Lung (tissue), 12 donors: ENCODE measurements around the gene CCDC40. TPM values are rescaled to one million over a fixed set of nuclear protein-coding genes. Genes with fewer than 3 reads are reported as not detected.

Experiments used
- ATAC-seq: fragments of 200-7000 bp; cut with Tn5 transposase; one replicate; pipeline ENCODE4 v1.9.1; 2020; ENCODE audit warnings: moderate number of reproducible peaks; ENCODE audit not compliant: insufficient read depth, low FRiP score
- DNase-seq, 3 donors: peaks; one replicate each; pipeline ENCODE4 v3.0.0-alpha.2; 2013 to 2017
- H3K27ac ChIP-seq, 2 donors: one replicate each; pipeline ENCODE4 v1.5.1; 2013; ENCODE audit warnings: mild to moderate bottlenecking in 2 of 2, moderate library complexity in 2 of 2, control low read depth in 1 of 2, inconsistent platforms in 1 of 2, low read depth in 1 of 2, low read length in 1 of 2
- H3K27me3 ChIP-seq, 3 donors: one replicate each; pipeline ENCODE4 v1.5.1; 2013; ENCODE audit warnings: low read length in 2 of 3; ENCODE audit not compliant: control insufficient read depth in 3 of 3, insufficient read depth in 3 of 3
- H3K36me3 ChIP-seq, 4 donors: one replicate each; pipeline ENCODE4 v1.5.1; 2013; ENCODE audit warnings: low read length in 4 of 4, mild to moderate bottlenecking in 1 of 4, moderate library complexity in 1 of 4; ENCODE audit not compliant: control insufficient read depth in 4 of 4, insufficient read depth in 4 of 4
- H3K4me1 ChIP-seq, 5 donors: one replicate each; pipeline ENCODE4 v1.5.1; 2013; ENCODE audit warnings: low read length in 5 of 5, mild to moderate bottlenecking in 2 of 5, moderate library complexity in 1 of 5; ENCODE audit not compliant: control insufficient read depth in 5 of 5, insufficient read depth in 5 of 5
- H3K4me3 ChIP-seq: one replicate; pipeline ENCODE4 v1.5.1; 2013; ENCODE audit warnings: mild to moderate bottlenecking, control low read depth, moderate library complexity
- H3K9ac ChIP-seq, 2 donors: one replicate each; pipeline ENCODE4 v1.5.1; 2013; ENCODE audit warnings: low read length in 2 of 2, control low read depth in 1 of 2; ENCODE audit not compliant: insufficient read depth in 1 of 2
- H3K9me3 ChIP-seq, 4 donors: one replicate each; pipeline ENCODE4 v1.5.1; 2013; ENCODE audit warnings: low read length in 3 of 4, mild to moderate bottlenecking in 1 of 4, moderate library complexity in 1 of 4; ENCODE audit not compliant: control insufficient read depth in 4 of 4, insufficient read depth in 3 of 4
- WGBS, 2 donors: extraction: QIAGEN DNeasy Blood & Tissue Kit; methylation state at CpG; one replicate each; pipeline ENCODE4 v1.1.7; 2013; 5-methylcytosine and 5-hydroxymethylcytosine counted together
- polyA plus RNA-seq, 2 donors: library from polyadenylated mRNA; stranded (reverse); fragments of 200-250 nt; gene quantifications; one replicate each; pipeline ENCODE4 v1.2.1, GENCODE V29; 2013
- total RNA-seq, 2 donors: library from RNA; depleted of rRNA in 1 of 2; stranded (reverse); fragments of >200 nt in 1 of 2; gene quantifications; one replicate each; pipeline ENCODE4 v1.2.1, GENCODE V29; 2014 to 2021
- TF ChIP-seq, protein P1 (sequence below): IDR thresholded peaks from 2 replicates; pipeline ENCODE4 v1.5.1; 2012; ENCODE audit warnings: mild to moderate bottlenecking; ENCODE audit errors: control extremely low read depth, extremely low read depth
- donor health status: control.
- donor health status: control.
- donor health status: Bipolar disorder and iron deficiency.
- donor health status: healthy.
- donor health status: DM: yes; HTN: yes; CAD: no.

CCDC40 gene
- total and polyA plus RNA-seq, 4 donors: 6.0 to 34.5 (median 7.3) TPM

DNA sequence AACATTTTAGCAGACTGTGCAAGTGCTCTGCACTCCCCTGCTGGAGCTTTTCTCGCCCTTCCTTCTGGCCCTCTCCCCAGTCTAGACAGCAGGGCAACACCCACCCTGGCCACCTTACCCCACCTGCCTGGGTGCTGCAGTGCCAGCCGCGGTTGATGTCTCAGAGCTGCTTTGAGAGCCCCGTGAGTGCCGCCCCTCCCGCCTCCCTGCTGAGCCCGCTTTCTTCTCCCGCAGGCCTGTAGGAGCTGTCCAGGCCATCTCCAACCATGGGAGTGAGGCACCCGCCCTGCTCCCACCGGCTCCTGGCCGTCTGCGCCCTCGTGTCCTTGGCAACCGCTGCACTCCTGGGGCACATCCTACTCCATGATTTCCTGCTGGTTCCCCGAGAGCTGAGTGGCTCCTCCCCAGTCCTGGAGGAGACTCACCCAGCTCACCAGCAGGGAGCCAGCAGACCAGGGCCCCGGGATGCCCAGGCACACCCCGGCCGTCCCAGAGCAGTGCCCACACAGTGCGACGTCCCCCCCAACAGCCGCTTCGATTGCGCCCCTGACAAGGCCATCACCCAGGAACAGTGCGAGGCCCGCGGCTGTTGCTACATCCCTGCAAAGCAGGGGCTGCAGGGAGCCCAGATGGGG, 68.0 kb downstream of the CCDC40 start:
- Histone ChIP-seq H3K4me3 (no peak overlapping the region), H3K9ac (peak overlapping the region in 1 of 2 donors; percentile 28), H3K36me3 (peaks cover 0 to 6% (median 0%) of the 10 kb centered on the region in 4 donors), H3K27ac (no peak overlapping the region), H3K4me1 (peaks cover 0 to 29% (median 5%) of the 10 kb centered on the region in 5 donors), H3K9me3 (no peaks in the 10 kb centered on the region), H3K27me3 (no peaks in the 10 kb centered on the region)
- ATAC-seq: no peak
- TF ChIP-seq, protein P1, sequence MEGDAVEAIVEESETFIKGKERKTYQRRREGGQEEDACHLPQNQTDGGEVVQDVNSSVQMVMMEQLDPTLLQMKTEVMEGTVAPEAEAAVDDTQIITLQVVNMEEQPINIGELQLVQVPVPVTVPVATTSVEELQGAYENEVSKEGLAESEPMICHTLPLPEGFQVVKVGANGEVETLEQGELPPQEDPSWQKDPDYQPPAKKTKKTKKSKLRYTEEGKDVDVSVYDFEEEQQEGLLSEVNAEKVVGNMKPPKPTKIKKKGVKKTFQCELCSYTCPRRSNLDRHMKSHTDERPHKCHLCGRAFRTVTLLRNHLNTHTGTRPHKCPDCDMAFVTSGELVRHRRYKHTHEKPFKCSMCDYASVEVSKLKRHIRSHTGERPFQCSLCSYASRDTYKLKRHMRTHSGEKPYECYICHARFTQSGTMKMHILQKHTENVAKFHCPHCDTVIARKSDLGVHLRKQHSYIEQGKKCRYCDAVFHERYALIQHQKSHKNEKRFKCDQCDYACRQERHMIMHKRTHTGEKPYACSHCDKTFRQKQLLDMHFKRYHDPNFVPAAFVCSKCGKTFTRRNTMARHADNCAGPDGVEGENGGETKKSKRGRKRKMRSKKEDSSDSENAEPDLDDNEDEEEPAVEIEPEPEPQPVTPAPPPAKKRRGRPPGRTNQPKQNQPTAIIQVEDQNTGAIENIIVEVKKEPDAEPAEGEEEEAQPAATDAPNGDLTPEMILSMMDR: no peak
- DNase-seq: peak; percentile 28 to 58 (median 44)
- 63 to 77% methylated on average over 26 of the region's 26 CpGs for WGBS, 2 donors

DNA sequence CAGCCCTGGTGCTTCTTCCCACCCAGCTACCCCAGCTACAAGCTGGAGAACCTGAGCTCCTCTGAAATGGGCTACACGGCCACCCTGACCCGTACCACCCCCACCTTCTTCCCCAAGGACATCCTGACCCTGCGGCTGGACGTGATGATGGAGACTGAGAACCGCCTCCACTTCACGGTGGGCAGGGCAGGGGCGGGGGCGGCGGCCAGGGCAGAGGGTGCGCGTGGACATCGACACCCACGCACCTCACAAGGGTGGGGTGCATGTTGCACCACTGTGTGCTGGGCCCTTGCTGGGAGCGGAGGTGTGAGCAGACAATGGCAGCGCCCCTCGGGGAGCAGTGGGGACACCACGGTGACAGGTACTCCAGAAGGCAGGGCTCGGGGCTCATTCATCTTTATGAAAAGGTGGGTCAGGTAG, 68.5 kb downstream of the CCDC40 start:
- Histone ChIP-seq H3K9ac (no peak overlapping the region), H3K9me3 (no peaks in the 10 kb centered on the region), H3K4me1 (peaks cover 0 to 29% (median 5%) of the 10 kb centered on the region in 5 donors), H3K36me3 (peaks cover 0 to 6% (median 0%) of the 10 kb centered on the region in 4 donors), H3K27me3 (no peaks in the 10 kb centered on the region), H3K27ac (no peak overlapping the region), H3K4me3 (no peak overlapping the region)
- ATAC-seq (no peak), DNase-seq (no peak)
- 85 to 91% methylated on average over 18 of the region's 18 CpGs for WGBS, 2 donors
- TF ChIP-seq, protein P1: no peak

DNA sequence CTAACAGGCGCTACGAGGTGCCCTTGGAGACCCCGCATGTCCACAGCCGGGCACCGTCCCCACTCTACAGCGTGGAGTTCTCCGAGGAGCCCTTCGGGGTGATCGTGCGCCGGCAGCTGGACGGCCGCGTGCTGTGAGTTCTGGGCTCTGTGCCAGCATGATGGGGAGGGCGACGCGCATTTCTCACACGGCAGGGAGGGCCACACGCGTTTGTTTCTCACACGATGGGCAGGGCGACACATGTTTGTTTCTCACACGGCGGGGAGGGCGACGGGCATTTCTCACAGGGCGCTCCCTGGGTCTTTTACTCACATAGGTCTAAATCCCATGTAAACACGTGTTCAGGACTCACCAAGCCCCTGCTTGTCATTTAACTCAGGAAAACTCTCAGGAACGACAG, 69.3 kb downstream of the CCDC40 start:
- Histone ChIP-seq H3K27ac (no peak overlapping the region), H3K9me3 (no peaks in the 10 kb centered on the region), H3K9ac (no peak overlapping the region), H3K27me3 (no peaks in the 10 kb centered on the region), H3K4me3 (no peak overlapping the region), H3K36me3 (peaks cover 0 to 6% (median 0%) of the 10 kb centered on the region in 4 donors), H3K4me1 (peaks cover 0 to 23% (median 5%) of the 10 kb centered on the region in 5 donors)
- TF ChIP-seq, protein P1: no peak
- 44 to 69% methylated on average over 29 of the region's 29 CpGs for WGBS, 2 donors
- ATAC-seq (no peak), DNase-seq (peak; percentile 55 to 78 (median 74))
